GM12864 (cell line): ENCODE results near the gene KRTAP7-1.
A peak's percentile ranks its signal among the peaks of the same experiment; 100 is the strongest.

Experiments
- DNase-seq: peaks from one replicate; pipeline ENCODE4 v3.0.0-alpha.2; 2011; ENCODE audit warnings: low read depth
- H3K4me3 ChIP-seq: 2 replicates; pipeline ENCODE4 v1.5.1; 2011; ENCODE audit warnings: mild to moderate bottlenecking, low read depth, low read length, control low read depth
- TF ChIP-seq, protein P1 (sequence below): IDR thresholded peaks from 2 replicates; pipeline ENCODE4 v1.5.1; 2011; ENCODE audit warnings: low read depth, mild to moderate bottlenecking, moderate library complexity, low read length, control low read depth, inconsistent platforms; ENCODE audit errors: missing control alignments

The KRTAP7-1 gene, protein sequence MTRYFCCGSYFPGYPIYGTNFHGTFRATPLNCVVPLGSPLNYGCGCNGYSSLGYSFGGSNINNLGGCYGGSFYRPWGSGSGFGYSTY

DNA sequence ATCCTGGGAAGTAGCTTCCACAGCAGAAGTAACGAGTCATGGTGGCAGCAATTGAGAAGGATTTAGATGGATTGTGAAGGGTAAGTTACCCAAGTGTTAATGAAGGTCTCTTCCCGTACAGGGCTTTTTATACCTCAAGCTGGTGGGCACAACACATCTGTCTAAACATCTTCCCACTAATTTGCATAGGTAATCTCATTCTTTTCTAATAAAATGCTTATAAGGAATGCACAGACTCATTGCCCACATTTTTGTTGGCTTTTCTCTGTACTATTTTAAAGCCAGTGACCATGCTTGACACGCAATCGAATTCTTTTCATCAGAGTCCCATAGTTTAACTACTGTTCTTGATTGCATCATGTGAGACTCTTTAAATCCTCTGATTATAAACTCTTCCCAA, at the start of gene KRTAP7-1:
TSS of gene KRTAP7-1 (minus strand) at position 101 of the 400 bp plus-strand sequence. CDS start at position 40, 61 bp downstream.
- DNase-seq: no peak
- TF ChIP-seq, protein P1, sequence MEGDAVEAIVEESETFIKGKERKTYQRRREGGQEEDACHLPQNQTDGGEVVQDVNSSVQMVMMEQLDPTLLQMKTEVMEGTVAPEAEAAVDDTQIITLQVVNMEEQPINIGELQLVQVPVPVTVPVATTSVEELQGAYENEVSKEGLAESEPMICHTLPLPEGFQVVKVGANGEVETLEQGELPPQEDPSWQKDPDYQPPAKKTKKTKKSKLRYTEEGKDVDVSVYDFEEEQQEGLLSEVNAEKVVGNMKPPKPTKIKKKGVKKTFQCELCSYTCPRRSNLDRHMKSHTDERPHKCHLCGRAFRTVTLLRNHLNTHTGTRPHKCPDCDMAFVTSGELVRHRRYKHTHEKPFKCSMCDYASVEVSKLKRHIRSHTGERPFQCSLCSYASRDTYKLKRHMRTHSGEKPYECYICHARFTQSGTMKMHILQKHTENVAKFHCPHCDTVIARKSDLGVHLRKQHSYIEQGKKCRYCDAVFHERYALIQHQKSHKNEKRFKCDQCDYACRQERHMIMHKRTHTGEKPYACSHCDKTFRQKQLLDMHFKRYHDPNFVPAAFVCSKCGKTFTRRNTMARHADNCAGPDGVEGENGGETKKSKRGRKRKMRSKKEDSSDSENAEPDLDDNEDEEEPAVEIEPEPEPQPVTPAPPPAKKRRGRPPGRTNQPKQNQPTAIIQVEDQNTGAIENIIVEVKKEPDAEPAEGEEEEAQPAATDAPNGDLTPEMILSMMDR: no peak
- H3K4me3 ChIP-seq: no peak within 1 kb of the TSS

DNA sequence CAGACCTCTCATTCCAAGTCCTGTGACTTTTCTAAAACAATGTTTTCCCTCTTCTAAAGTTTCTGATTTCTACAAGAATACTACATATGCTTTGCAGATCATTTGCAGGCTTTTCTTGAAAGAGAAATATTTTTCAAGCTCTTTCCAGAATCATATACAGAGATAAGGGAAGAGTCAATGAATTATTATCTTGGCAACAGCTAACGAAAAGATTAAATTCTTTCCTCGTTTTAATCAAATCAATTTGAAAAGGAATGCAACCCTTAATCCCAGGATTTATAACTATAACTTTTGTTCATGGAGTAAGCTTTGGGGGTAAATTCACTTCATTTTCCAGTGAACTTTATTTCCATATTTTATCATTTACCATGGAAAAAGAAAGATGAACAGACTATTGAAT, 45.0 kb upstream of the KRTAP7-1 start:
- no peak for DNase-seq
- no peak overlapping the region for H3K4me3 ChIP-seq
- TF ChIP-seq, protein P1: no peak

DNA sequence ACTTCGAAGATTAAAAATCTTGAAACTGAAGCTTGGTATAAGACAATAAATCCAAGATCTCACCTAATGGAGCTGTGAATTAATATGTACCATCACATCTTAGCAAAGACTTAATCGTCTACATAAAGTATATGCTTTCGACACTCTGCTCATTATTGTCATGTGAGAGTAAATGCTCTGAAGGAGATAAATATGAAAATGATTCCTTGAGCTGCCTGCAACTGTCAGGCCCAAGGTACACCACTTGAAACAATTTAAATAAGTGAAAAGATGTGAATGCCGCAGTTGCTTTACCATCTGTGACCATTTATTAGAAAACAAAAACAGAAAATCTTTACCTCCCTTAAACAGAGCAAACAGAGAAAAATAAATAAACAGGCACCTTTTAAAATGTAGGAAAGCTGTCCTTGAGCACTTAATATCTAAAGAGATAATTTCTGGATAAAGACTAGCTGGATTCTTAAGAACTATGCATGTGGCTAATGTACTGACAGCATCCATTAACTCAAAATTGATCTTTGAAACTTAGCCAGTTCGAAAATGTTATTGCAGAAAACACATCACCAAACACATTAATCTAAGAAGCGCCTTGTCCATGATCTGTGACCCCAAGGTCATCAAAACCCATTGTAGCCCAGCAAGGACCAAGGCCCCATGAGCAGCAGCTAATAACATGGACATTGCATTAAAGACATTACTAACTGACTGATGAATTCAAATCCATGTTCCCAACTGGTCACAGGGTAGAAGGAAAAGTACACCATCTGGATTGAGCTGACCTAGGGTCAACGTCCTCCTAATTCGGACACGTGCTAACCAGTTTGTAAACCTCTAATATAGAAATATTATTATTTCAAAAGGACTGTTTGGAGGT, 18.3 kb upstream of the KRTAP7-1 start:
- TF ChIP-seq, protein P1: no peak
- no peak overlapping the region for H3K4me3 ChIP-seq
- no peak for DNase-seq

DNA sequence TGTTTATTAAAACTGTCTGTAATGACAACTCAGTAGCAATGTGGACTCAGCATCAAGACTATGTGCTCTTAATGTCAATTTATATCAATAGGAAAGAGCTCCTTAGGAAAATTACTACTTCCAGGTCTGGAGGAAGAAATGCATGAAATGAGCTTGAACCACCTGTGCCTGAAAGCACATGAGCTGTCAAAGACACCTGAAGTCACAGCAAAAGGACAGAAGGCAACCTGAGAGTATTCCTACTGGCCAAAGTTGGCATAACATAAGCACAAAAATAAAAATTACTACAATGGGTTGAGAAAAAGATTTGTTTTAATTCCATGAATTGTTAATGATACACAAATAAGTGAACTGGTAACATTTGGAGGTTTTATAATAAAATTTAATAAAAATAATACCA, 13.4 kb upstream of the KRTAP7-1 start:
- no peak overlapping the region for H3K4me3 ChIP-seq
- no peak for DNase-seq
- TF ChIP-seq, protein P1: no peak

DNA sequence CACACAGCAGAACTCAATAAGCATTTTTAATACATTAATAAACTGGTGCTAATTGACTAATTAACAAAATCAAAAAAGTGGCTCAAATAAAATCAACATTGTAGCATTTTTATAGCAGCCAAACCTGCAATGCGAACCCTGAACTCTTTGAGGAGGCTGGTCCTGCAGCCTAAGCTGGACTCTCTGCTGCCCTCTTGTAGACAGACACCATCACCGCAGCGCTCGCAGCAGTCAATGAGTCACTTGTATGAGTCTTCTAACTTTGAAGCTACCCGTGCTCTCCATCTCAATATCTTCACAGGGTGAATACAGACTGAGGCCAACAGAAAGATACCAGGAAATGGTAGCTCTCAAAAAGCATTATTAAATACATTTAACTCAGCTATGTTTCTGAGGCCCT, 9.7 kb upstream of the KRTAP7-1 start:
- H3K4me3 ChIP-seq: no peak overlapping the region
- TF ChIP-seq, protein P1: peak; percentile 62
- no peak for DNase-seq

DNA sequence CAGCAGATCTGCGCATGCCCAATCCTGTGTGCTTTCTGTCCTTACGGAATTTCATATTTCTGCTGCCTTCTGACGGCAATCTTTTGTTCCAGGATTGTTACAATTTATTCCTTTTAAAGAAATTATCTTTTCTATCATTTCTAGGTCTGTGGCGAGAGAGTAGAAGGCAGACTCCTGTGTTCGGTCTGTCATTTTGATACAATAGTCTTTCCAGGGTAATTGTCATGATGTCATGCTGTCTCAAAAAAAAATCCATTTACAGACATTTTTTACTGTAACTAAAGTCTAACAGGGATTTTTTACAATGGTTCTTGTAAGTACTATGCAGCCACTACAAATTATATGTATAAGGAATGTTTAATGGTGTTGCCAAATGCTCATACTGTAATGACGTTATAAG, 9.0 kb upstream of the KRTAP7-1 start:
- TF ChIP-seq, protein P1: no peak

More for the DNA sequence above, 9.0 kb upstream of the KRTAP7-1 start:
- no peak overlapping the region for H3K4me3 ChIP-seq
- no peak for DNase-seq
